ENCODE results near the gene RAI1.

RAI1 gene

DNA sequence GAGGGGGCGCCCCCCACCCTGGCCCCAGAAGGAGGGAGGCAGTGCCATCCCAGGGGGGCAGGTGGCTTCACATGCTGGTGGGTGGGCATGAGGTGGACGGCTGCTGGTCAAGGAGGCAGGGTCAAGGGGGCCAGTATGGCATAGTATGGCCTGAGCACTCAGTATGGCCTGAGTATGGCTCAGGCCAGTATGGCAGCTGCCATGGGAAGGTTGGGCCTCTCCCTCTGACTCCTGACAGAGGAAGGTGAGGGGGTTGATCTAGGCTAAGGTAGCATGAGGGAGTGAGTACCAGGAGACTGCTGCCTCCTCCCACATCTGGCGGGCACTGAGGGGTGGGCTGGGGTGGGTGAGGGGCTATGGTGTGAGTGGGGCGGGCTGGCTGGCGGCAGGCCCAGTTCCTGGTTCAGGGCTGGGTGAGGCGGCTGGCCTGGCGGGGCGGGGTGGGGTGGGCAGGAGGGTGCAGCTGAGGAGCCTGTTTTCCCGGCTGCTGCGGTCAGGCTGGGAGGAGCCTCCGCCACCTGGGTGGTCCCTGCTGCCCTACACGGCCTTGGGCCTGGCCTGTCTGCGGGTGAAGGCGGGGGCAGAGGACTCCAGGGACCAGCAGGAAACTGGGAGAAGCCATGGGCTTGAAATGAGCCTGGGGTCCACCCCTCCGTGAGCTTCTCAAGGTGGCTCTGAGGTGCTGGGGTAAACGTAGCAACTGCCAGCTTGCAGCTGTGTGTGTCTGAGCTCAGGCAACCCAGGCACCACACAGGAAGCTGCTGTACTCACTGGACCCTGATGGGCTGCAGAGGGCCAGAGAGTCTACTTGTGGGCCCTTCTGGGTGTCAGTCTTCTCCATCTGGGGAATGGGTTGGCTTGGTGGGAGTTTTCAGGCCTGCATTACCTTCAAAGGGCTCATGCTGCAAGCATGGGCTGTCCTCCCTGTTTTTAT, 57.0 kb downstream of the RAI1 start:
- no peak for TF ChIP-seq CTCF (IDR thresholded peaks at IDR 0.05; ENCODE audit: control insufficient read depth, extremely low read depth, insufficient read depth)
- no peak for DNase-seq (ENCODE audit: low read depth)
- H3K4me3 ChIP-seq (ENCODE audit: low read depth, low read length): no peak overlapping the region

GRCh38 chr17:17738901-17739300, 57.6 kb downstream of the RAI1 start:
- TF ChIP-seq CTCF (IDR thresholded peaks at IDR 0.05; ENCODE audit: control insufficient read depth, extremely low read depth, insufficient read depth): no peak
- no peak for DNase-seq (ENCODE audit: low read depth)
- H3K4me3 ChIP-seq (ENCODE audit: low read depth, low read length): no peak overlapping the region

DNA sequence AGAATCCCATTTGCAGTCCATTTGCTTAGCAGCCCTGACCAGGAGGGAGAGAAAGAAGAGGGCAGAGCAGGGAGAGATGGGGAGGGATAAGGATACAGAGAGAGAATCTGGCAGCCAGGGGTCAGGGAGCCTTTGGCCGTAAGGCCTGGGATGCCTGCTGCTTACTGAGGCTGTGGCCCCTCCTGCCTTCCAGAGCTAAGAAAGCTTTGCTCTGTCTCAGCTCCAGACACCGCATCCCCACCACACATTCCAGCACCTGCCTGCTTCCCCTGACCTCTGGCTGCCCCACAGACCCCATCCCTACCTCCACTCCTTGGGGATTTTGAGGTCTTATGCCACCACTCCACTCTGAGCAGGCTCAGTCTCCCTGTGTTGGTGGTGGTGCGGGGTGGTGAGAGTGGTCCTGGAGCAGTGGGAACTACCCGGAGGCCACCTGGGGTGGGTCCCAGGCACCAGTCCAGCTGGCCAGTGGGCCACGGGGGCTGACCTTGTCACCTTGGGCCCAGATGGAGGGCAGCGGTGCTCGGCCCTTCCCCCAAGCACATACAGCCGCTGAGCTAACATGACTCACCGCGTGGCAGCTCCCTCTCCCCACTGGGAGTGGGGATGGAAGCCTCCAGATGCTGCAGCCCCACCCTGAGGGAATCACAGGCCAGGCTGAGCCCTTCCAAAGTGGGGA, 58.3 kb downstream of the RAI1 start:
- DNase-seq (ENCODE audit: low read depth): no peak
- no peak for TF ChIP-seq CTCF (IDR thresholded peaks at IDR 0.05; ENCODE audit: control insufficient read depth, extremely low read depth, insufficient read depth)
- H3K4me3 ChIP-seq (ENCODE audit: low read depth, low read length): no peak overlapping the region

DNA sequence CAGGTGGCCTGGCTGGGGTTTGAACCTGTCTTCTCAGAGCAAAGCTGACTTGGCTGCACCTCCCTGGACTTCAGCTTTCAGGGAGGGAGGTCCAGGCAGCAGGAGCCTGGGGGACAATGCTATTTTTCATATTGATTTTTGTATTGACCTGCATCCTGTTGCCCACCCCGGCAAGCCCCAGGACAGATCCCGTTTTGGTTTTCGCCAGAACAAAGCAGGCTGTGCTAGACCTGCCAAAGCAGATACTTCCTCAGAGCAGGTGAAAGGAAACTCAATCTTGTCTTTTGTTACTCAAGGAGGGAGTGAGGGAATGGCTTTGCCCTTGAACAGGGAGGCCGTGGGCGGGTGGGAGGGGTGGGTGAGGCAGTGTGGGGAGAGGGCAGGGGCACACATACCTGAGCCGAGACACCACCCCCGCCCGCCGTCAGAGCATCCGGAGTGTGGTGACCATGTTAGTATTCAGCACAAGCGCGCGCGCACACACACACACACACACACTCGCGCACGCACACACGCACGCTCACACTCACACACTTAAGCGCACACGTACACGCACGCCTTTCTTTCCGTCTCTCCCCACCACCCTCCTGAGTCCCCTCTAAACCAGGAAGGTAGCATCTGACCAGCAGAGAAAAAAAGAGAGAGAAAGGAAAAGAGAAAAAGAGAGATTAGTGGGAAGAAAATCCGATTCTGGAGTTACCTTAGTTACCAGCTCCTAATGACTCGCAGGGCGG, 59.5 kb downstream of the RAI1 start:
- no peak overlapping the region for H3K4me3 ChIP-seq (ENCODE audit: low read depth, low read length)
- TF ChIP-seq CTCF (IDR thresholded peaks at IDR 0.05; ENCODE audit: control insufficient read depth, extremely low read depth, insufficient read depth): no peak
- DNase-seq (ENCODE audit: low read depth): no peak

DNA sequence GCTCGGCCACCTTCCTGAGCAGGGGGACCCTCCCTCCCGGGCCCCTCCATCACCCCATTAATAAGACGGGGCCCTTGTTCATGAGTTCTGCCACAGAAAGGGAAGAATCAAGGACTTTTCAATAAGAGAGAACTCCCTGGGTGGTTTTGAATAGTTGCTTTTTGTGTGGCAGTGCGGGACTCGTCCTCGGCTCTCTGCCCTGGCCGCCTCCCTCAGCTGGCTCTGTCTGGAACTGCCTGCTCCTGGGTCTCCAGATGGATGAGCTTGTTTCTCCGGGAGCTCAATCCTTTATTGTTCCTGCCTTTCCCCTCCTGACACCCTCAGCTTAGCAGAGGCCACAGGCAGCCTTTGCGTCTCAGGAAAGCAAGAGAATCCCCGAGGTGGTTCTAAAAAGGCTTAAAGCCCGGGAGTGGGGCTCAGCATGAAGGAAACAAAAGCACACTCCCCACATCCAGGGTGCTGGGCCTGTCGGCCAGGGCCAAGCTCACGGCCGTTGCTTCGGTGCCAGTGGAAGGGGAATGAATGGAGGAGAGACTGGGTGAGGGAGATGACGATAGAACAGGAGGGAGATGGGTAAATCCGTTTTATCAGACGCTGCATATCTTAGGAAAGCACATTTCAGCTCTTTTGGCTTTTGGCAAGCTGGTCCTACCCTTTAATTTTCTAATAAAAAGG, 60.2 kb downstream of the RAI1 start:
- 0 out of 2 replicates have a peak, but pooled peaks have one; percentile 5 for TF ChIP-seq CTCF (IDR thresholded peaks at IDR 0.05; ENCODE audit: control insufficient read depth, extremely low read depth, insufficient read depth)
- no peak for DNase-seq (ENCODE audit: low read depth)
- no peak overlapping the region for H3K4me3 ChIP-seq (ENCODE audit: low read depth, low read length)

DNA sequence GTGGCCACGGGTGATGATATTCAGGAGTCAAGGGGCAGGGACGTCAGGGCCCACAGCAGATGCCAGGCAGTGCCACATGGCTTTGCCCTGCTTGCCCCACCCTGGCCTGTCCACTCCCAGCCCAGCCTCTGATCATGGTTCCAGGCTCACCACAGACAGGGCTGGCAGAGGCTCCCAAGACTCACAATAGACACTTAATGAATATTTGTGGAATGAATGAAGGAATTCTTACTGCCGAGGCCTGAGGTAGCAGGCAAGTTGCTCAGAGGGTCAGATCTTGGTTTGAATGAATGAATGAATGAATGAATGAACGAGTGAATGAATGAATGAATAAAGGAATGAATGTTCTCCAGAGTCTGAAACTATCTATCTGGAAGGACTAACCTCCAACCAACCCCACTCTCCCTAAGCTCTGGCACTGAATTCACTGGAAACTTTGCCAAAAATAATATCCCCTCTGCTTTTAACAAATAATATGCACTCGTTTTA, 60.9 kb downstream of the RAI1 start:
- TF ChIP-seq CTCF (IDR thresholded peaks at IDR 0.05; ENCODE audit: control insufficient read depth, extremely low read depth, insufficient read depth): no peak
- DNase-seq (ENCODE audit: low read depth): no peak
- H3K4me3 ChIP-seq (ENCODE audit: low read depth, low read length): no peak overlapping the region
